Adipose tissue (tissue), 3 donors: ENCODE data around the gene DLGAP4. TPM values are rescaled to one million over a fixed set of nuclear protein-coding genes. Genes with fewer than 3 reads are reported as not detected.

Source experiments
- H3K27ac ChIP-seq: one replicate; pipeline ENCODE4 v1.5.1; 2013; ENCODE audit warnings: low read depth, low read length
- WGBS, 3 donors: extraction: QIAGEN DNeasy Blood & Tissue Kit; methylation state at CpG; one replicate each; pipeline ENCODE4 v1.1.7; 2013; 5-methylcytosine and 5-hydroxymethylcytosine counted together
- polyA plus RNA-seq, 3 donors: library from polyadenylated mRNA; stranded (reverse); fragments of 200-250 nt; gene quantifications; one replicate each; pipeline ENCODE4 v1.2.3, GENCODE V29; 2013
- donor health status: healthy with polysubstance abuse.
- donor health status: Bipolar disorder and iron deficiency.
- donor health status: healthy.

Gene DLGAP4
- polyA plus RNA-seq, 3 donors: 20.1 to 41.2 (median 31.9) TPM

DNA sequence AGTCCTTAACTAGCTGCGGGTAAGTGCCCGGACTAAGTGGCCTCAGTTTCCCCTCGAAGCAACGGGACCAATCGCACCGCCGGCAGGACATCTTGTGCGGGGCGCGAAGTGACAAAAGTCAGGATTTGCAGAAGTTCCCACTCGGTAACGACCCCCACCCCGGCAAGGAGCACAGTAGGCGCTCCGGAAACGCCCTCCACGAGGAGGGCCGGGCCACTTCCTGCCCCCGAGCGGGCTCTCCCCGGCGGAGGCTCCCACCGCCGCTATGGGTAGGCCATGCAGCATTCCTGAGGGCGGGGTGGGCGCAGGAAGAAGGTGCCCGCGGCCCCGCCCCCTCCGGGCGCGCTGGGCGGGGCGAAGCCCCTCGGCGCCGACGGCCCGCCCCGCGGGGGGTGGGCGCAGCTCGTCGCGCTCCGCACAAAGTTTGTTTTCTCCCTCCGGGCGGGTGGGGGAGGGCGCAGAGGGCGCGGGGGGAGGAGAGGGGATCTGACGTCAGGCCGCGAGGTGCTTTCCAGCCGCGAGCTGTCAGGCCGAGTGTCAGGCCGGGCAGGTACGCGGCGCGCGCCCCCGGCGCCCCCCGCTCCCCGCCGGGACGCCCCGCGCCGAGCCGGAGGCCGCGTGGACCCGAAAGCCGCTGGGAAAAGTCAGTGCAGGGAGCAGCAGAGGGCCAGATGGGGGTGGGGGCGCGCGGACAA, 267.1 kb downstream of the DLGAP4 start, which contains the start of gene TGIF2:
TSS of gene TGIF2 (plus strand) at position 495 of the 695 bp plus-strand sequence. CDS start 5,178 bp downstream, outside the sequence.
- H3K27ac ChIP-seq: peak within 1 kb of the TSS; percentile 88
- 2 to 4% (median 2%) methylated on average over 51 to 79 of the region's 80 CpGs for WGBS, 3 donors

DNA sequence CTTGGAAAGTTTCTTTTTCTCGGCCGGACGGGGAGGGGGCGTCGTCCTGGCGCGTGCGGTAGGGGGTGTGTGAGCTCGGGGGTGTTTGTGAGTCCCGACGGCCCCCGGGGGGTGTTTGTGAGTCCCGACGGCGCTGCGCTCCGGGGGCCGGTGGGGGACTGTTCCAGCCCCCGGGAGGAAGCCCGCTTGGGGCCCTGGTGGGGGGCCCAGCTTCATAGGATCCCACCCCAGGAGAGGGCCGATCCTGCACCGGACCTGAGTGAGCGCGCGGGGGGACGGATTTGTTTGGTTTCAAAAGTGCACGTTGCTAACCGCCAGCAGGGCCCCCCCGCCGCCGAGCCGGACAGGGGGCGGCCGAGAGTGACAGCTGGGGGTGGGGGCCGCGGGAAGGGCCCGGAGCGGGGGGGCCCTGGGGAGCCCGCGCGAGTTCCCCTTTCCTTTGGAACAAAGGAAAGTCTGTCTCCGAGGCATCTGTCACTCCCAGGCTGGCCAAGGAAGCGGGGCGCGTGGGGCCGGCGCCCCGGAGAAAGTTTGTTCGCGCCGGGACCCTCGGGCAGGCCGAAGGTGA, 267.7 kb downstream of the DLGAP4 start:
- WGBS, 3 donors: 0 to 1% (median 1%) methylated on average over 37 to 53 of the region's 53 CpGs
- peak overlapping the region; percentile 88 for H3K27ac ChIP-seq

DNA sequence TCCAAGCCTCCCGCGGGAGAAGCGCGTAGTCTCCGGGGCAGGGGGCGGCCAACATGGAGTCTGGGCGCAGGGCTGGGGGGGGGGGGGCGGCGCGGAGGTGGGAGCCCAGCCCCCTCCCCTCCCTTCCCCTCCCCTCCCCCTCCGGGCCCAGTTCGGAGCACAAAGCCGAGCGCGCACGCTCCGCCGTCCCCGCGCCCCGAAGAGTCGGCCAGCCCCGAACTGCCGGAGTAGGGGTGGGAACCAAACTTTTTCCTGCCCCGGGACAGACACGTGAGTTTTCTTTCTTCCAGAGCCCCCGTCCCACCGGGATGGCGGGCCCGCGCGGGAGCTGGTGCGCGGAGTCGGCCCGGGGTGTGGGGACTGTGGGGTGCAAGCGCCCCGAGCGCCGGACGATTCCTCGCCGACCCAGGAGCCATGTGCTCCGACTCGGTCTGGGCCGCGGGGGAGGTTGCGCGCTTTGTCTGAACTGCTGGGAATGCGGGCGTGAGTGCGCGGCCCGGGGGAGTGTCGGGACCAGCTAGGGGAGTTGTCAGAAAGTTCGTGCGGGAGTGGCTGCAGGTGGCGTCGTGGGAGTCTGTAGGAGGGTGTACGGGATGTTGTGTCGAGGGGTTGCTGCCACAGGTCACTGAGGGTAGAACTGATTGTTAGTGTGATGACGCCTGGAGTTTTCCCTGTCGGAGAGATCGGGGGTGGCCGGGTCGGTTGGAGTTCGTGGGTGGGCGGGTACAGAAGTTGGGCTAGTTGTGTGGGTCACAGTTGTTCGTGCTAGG, 268.4 kb downstream of the DLGAP4 start:
- no peak overlapping the region for H3K27ac ChIP-seq
- 0 to 1% (median 1%) methylated on average over 47 to 58 of the region's 69 CpGs for WGBS, 3 donors

- no peak overlapping the region for H3K27ac ChIP-seq
- WGBS, 3 donors: 17 to 75% (median 55%) methylated on average over 1 of the region's 1 CpG
These were observed 269.9 kb downstream of the DLGAP4 start for GRCh38 chr20:36576081-36576445.

Other genes starting within 250 kb of the DLGAP4 start
- gene EPB41L1, start 151.6 kb upstream of the DLGAP4 start, polyA plus RNA-seq: 10 to 100 TPM; 13.8 to 28.8 (median 28.3) TPM
- gene AAR2, start 69.9 kb upstream of the DLGAP4 start, polyA plus RNA-seq: 10 to 100 TPM; 16.7 to 33.9 (median 17.9) TPM
- 100 to 1,000 TPM in 2 of 3 donors, 10 to 100 TPM in 1; 19.9 to 327 (median 183) TPM for gene MYL9, start 235.2 kb downstream of the DLGAP4 start, polyA plus RNA-seq